Natural killer cell treated with Interleukin-12 subunit alpha and Interleukin-12 subunit beta and Interleukin-15 and Interleukin-18, amount 100 ng/mL, for 72 hours (primary cell): ENCODE data around the gene GPR4. TPM values are rescaled to one million over a fixed set of nuclear protein-coding genes. Genes with fewer than 3 reads are reported as not detected.

ENCODE experiments used
- ATAC-seq, 2 donors: fragments of 150-1000 bp; cut with Tn5 transposase in 1 of 2; sonication (Bioruptor Pico), chemical (Tn5 transposase) in 1 of 2; 2 replicates each; pipeline ENCODE4 v1.10.0; 2021
- DNase-seq: peaks from one replicate; pipeline ENCODE4 v3.0.0; 2022; ENCODE audit warnings: low spot score
- H3K27ac Mint-ChIP-seq, 2 donors: 1 replicate in 1 of 2; 2 replicates in 1 of 2; pipeline ENCODE4 v1.8.0; 2022; ENCODE audit warnings: mixed read lengths in 2 of 2, mild to moderate bottlenecking in 1 of 2, moderate library complexity in 1 of 2
- H3K27me3 Mint-ChIP-seq, 2 donors: 1 replicate in 1 of 2; 2 replicates in 1 of 2; pipeline ENCODE4 v1.8.0; 2022; ENCODE audit warnings: mixed read lengths in 2 of 2
- H3K36me3 Mint-ChIP-seq: one replicate; pipeline ENCODE4 v1.8.0; 2022; ENCODE audit warnings: mixed read lengths
- H3K4me1 Mint-ChIP-seq, 2 donors: 1 replicate in 1 of 2; 2 replicates in 1 of 2; pipeline ENCODE4 v1.8.0; 2022; ENCODE audit warnings: low read depth in 2 of 2, mixed read lengths in 2 of 2, mild to moderate bottlenecking in 1 of 2
- H3K4me3 Mint-ChIP-seq: one replicate; pipeline ENCODE4 v1.8.0; 2022; ENCODE audit warnings: mixed read lengths
- H3K9me3 Mint-ChIP-seq: 2 replicates; pipeline ENCODE4 v1.8.0; 2022; ENCODE audit warnings: mixed read lengths
- total RNA-seq, 2 donors: library from RNA; stranded (reverse); gene quantifications; one replicate each; pipeline ENCODE4 v1.2.3, GENCODE V29; 2022

GPR4 gene
- total RNA-seq, 2 donors from 2014 or later = 0.24 TPM; not detected in 1

- H3K4me1 Mint-ChIP-seq = peaks cover 6 to 12% of the 10 kb centered on the region in 2 donors
- no peak overlapping the region for H3K27ac Mint-ChIP-seq
- no peaks in the 10 kb centered on the region for H3K36me3 Mint-ChIP-seq
- ATAC-seq (no peak), DNase-seq (no peak)
- H3K27me3 Mint-ChIP-seq = no peaks in the 10 kb centered on the region
- H3K9me3 Mint-ChIP-seq = no peaks in the 10 kb centered on the region
- no peak overlapping the region for H3K4me3 Mint-ChIP-seq
These were observed 30.4 kb downstream of the GPR4 start for GRCh38 chr19:45571457-45572220.

- no peaks in the 10 kb centered on the region for H3K27me3 Mint-ChIP-seq
- ATAC-seq (peak; percentile 65 to 74), DNase-seq (no peak)
- H3K9me3 Mint-ChIP-seq = no peaks in the 10 kb centered on the region
- H3K27ac Mint-ChIP-seq = peak overlapping the region in 1 of 2 donors; percentile 58
- no peaks in the 10 kb centered on the region for H3K36me3 Mint-ChIP-seq
- no peak overlapping the region for H3K4me3 Mint-ChIP-seq
- H3K4me1 Mint-ChIP-seq = peaks cover 4 to 10% of the 10 kb centered on the region in 2 donors
These were observed 32.2 kb downstream of the GPR4 start for GRCh38 chr19:45569619-45570421.

GRCh38 chr19:45568732-45569131, 33.3 kb downstream of the GPR4 start:
- H3K36me3 Mint-ChIP-seq = no peaks in the 10 kb centered on the region
- H3K9me3 Mint-ChIP-seq = no peaks in the 10 kb centered on the region
- no peaks in the 10 kb centered on the region for H3K27me3 Mint-ChIP-seq
- peaks cover 4 to 10% of the 10 kb centered on the region in 2 donors for H3K4me1 Mint-ChIP-seq
- no peak overlapping the region for H3K4me3 Mint-ChIP-seq
- DNase-seq (no peak), ATAC-seq (no peak)
- H3K27ac Mint-ChIP-seq = no peak overlapping the region

- Mint-ChIP-seq H3K4me3 (no peak overlapping the region), H3K27ac (peak overlapping the region in 1 of 2 donors; percentile 72), H3K36me3 (no peaks in the 10 kb centered on the region), H3K27me3 (no peaks in the 10 kb centered on the region), H3K9me3 (no peaks in the 10 kb centered on the region), H3K4me1 (peaks cover 4 to 9% of the 10 kb centered on the region in 2 donors)
- DNase-seq (no peak), ATAC-seq (no peak)
These were observed 34.4 kb downstream of the GPR4 start for GRCh38 chr19:45567609-45568008.

GRCh38 chr19:45564131-45564780, 37.8 kb downstream of the GPR4 start:
- no peak overlapping the region for H3K4me3 Mint-ChIP-seq
- H3K27me3 Mint-ChIP-seq = no peaks in the 10 kb centered on the region
- H3K36me3 Mint-ChIP-seq = no peaks in the 10 kb centered on the region
- no peaks in the 10 kb centered on the region for H3K9me3 Mint-ChIP-seq
- no peak for DNase-seq
- H3K4me1 Mint-ChIP-seq = peaks cover 0 to 6% of the 10 kb centered on the region in 2 donors
- H3K27ac Mint-ChIP-seq = no peak overlapping the region
- no peak for ATAC-seq

- Mint-ChIP-seq H3K36me3 (no peaks in the 10 kb centered on the region), H3K4me3 (no peak overlapping the region), H3K9me3 (no peaks in the 10 kb centered on the region), H3K4me1 (peaks cover 0 to 15% of the 10 kb centered on the region in 2 donors), H3K27ac (peak overlapping the region in 1 of 2 donors; percentile 6), H3K27me3 (no peaks in the 10 kb centered on the region)
- ATAC-seq = no peak
- DNase-seq = no peak
These were observed 41.3 kb downstream of the GPR4 start for GRCh38 chr19:45560686-45561085.

GRCh38 chr19:45560038-45560437, 42.0 kb downstream of the GPR4 start:
- H3K9me3 Mint-ChIP-seq = no peaks in the 10 kb centered on the region
- no peaks in the 10 kb centered on the region for H3K27me3 Mint-ChIP-seq
- ATAC-seq = no peak
- H3K36me3 Mint-ChIP-seq = no peaks in the 10 kb centered on the region
- H3K27ac Mint-ChIP-seq = no peak overlapping the region
- no peak overlapping the region for H3K4me3 Mint-ChIP-seq
- peaks cover 0 to 15% of the 10 kb centered on the region in 2 donors for H3K4me1 Mint-ChIP-seq
- no peak for DNase-seq

GRCh38 chr19:45558399-45558878, 43.6 kb downstream of the GPR4 start:
- peaks cover 0 to 15% of the 10 kb centered on the region in 2 donors for H3K4me1 Mint-ChIP-seq
- no peaks in the 10 kb centered on the region for H3K27me3 Mint-ChIP-seq
- peak overlapping the region in 1 of 2 donors; percentile 73 for H3K27ac Mint-ChIP-seq
- no peak overlapping the region for H3K4me3 Mint-ChIP-seq
- DNase-seq (no peak), ATAC-seq (peak; percentile 79 to 87)
- no peaks in the 10 kb centered on the region for H3K9me3 Mint-ChIP-seq
- no peaks in the 10 kb centered on the region for H3K36me3 Mint-ChIP-seq

- no peak overlapping the region for H3K27ac Mint-ChIP-seq
- no peak overlapping the region for H3K4me3 Mint-ChIP-seq
- H3K27me3 Mint-ChIP-seq = no peaks in the 10 kb centered on the region
- H3K9me3 Mint-ChIP-seq = no peaks in the 10 kb centered on the region
- H3K36me3 Mint-ChIP-seq = no peaks in the 10 kb centered on the region
- DNase-seq (no peak), ATAC-seq (no peak)
- H3K4me1 Mint-ChIP-seq = peaks cover 0 to 13% of the 10 kb centered on the region in 2 donors
These were observed 45.2 kb downstream of the GPR4 start for GRCh38 chr19:45556835-45557234.

- H3K27ac Mint-ChIP-seq = no peak overlapping the region
- H3K9me3 Mint-ChIP-seq = no peaks in the 10 kb centered on the region
- DNase-seq (no peak), ATAC-seq (no peak)
- H3K4me1 Mint-ChIP-seq = peaks cover 0 to 17% of the 10 kb centered on the region in 2 donors
- H3K27me3 Mint-ChIP-seq = no peaks in the 10 kb centered on the region
- H3K36me3 Mint-ChIP-seq = no peaks in the 10 kb centered on the region
- H3K4me3 Mint-ChIP-seq = no peak overlapping the region
These were observed 47.5 kb downstream of the GPR4 start for GRCh38 chr19:45554481-45554880.

- Mint-ChIP-seq H3K4me3 (no peak overlapping the region), H3K27ac (no peak overlapping the region), H3K27me3 (no peaks in the 10 kb centered on the region), H3K9me3 (no peaks in the 10 kb centered on the region), H3K36me3 (no peaks in the 10 kb centered on the region), H3K4me1 (peaks cover 0 to 14% of the 10 kb centered on the region in 2 donors)
- ATAC-seq = no peak
- no peak for DNase-seq
These were observed 48.5 kb downstream of the GPR4 start for GRCh38 chr19:45553464-45553863.

- H3K27me3 Mint-ChIP-seq = no peaks in the 10 kb centered on the region
- H3K9me3 Mint-ChIP-seq = no peaks in the 10 kb centered on the region
- H3K36me3 Mint-ChIP-seq = no peaks in the 10 kb centered on the region
- H3K4me1 Mint-ChIP-seq = peaks cover 5 to 12% of the 10 kb centered on the region in 2 donors
- no peak overlapping the region for H3K27ac Mint-ChIP-seq
- no peak for DNase-seq
- no peak for ATAC-seq
- H3K4me3 Mint-ChIP-seq = no peak overlapping the region
These were observed 53.9 kb downstream of the GPR4 start for GRCh38 chr19:45547965-45548609.

- no peak overlapping the region for H3K27ac Mint-ChIP-seq
These were observed 54.7 kb downstream of the GPR4 start for GRCh38 chr19:45547211-45547770.

More at GRCh38 chr19:45547211-45547770, 54.7 kb downstream of the GPR4 start:
- Mint-ChIP-seq H3K4me1 (peaks cover 5 to 12% of the 10 kb centered on the region in 2 donors), H3K4me3 (no peak overlapping the region), H3K36me3 (no peaks in the 10 kb centered on the region), H3K27me3 (no peaks in the 10 kb centered on the region), H3K9me3 (no peaks in the 10 kb centered on the region)
- ATAC-seq (no peak), DNase-seq (no peak)
